ENCODE measurements around the gene EVI5. TPM values are rescaled to one million over a fixed set of nuclear protein-coding genes. Genes with fewer than 3 reads are reported as not detected.

The EVI5 gene
- polyA plus RNA-seq, 4 donors: 3.2 to 16.5 (median 5.4) TPM

DNA sequence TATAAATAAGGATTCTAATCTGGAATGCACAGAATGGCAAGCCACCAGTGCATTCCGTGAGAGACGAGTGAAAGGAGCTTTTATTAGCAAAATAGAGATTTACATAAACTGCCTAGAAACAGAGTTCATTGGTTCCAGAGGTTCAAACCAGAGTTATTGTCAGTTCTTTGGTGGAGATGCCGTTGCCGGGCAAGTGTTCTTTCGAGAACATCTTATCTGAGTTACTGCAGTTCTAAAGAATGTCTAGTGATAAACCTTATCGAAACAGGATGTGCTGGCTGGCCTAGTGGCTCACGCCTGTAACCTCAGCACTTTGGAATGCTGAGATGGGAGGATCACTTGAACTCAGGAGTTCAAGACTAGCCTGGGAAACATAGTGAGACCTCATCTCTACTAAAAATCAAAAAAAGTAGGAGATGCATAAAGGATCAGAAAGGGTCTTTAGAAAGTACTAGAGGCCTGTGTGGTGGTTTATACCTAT is 19.9 kb upstream of the EVI5 start:
- DNase-seq: peak; percentile 90 to 98
- WGBS, 3 donors: 7 to 11% (median 8%) methylated on average over 7 of the region's 7 CpGs
- Histone ChIP-seq H3K9me3 (ENCODE audit: control insufficient read depth in 2 of 2, insufficient read depth in 1 of 2, low read depth in 1 of 2, low read length in 1 of 2) (peaks cover 0 to 17% of the 10 kb centered on the region in 2 donors), H3K4me3 (ENCODE audit: low read depth in 1 of 3, low read length in 3 of 3) (no peak overlapping the region), H3K36me3 (ENCODE audit: control insufficient read depth in 3 of 3, insufficient read depth in 2 of 3, low read depth in 1 of 3, low read length in 3 of 3) (no peaks in the 10 kb centered on the region), H3K4me1 (ENCODE audit: control insufficient read depth in 3 of 3, insufficient read depth in 2 of 3, low read depth in 1 of 3, low read length in 2 of 3) (peaks cover 0 to 9% (median 2%) of the 10 kb centered on the region in 3 donors), H3K27me3 (ENCODE audit: control insufficient read depth in 3 of 3, insufficient read depth in 3 of 3, low read length in 3 of 3) (no peaks in the 10 kb centered on the region), H3K27ac (ENCODE audit: low read depth in 1 of 3, low read length in 2 of 3) (peak overlapping the region in 1 of 3 donors; percentile 73)
- FAIRE-seq: peak; percentile 96

DNA sequence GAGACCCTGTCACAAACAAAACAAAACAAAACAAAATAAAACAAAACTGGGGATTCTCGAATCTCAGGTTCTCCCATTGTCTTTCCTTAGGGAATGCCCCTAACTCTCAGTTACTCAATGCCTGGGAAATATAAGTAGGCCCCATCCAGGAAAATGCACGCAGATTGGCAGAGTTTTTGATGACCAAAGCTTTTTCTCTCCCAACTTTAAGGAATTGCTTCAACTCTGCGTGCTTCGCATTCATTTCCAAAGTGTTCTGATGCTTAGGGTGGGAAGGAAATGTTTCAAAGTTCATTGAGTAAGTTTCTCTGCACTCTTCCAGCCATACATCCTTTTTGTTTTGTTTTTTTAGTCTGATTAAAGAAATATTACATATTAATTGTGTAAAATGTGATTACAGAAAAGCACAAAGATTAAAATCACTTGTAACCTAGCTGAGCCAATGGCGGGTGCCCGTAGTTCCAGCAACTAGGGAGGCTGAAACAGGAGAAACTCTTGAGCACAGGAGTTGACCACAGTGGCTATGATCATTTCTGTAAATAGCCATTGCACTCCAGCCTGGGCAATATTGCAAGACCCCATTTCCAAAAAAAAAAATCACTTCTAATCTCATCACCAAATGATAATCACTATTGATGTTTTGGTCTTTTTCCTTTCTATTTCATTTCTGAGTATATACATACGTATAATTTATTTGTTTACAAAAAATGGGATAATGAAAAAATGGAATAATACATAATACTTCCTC is 18.4 kb upstream of the EVI5 start:
- peaks cover 0 to 9% (median 2%) of the 10 kb centered on the region in 3 donors for H3K4me1 ChIP-seq (ENCODE audit: control insufficient read depth in 3 of 3, insufficient read depth in 2 of 3, low read depth in 1 of 3, low read length in 2 of 3)
- WGBS, 3 donors: 91 to 93% (median 92%) methylated on average over 7 of the region's 7 CpGs
- no peaks in the 10 kb centered on the region for H3K27me3 ChIP-seq (ENCODE audit: control insufficient read depth in 3 of 3, insufficient read depth in 3 of 3, low read length in 3 of 3)
- no peak overlapping the region for H3K4me3 ChIP-seq (ENCODE audit: low read depth in 1 of 3, low read length in 3 of 3)
- DNase-seq (no peak), FAIRE-seq (no peak)
- H3K36me3 ChIP-seq (ENCODE audit: control insufficient read depth in 3 of 3, insufficient read depth in 2 of 3, low read depth in 1 of 3, low read length in 3 of 3): no peaks in the 10 kb centered on the region
- no peak overlapping the region for H3K27ac ChIP-seq (ENCODE audit: low read depth in 1 of 3, low read length in 2 of 3)
- peaks cover 0 to 17% of the 10 kb centered on the region in 2 donors for H3K9me3 ChIP-seq (ENCODE audit: control insufficient read depth in 2 of 2, insufficient read depth in 1 of 2, low read depth in 1 of 2, low read length in 1 of 2)

- DNase-seq (no peak), FAIRE-seq (no peak)
- no peaks in the 10 kb centered on the region for H3K36me3 ChIP-seq (ENCODE audit: control insufficient read depth in 3 of 3, insufficient read depth in 2 of 3, low read depth in 1 of 3, low read length in 3 of 3)
- peaks cover 0 to 7% of the 10 kb centered on the region in 2 donors for H3K9me3 ChIP-seq (ENCODE audit: control insufficient read depth in 2 of 2, insufficient read depth in 1 of 2, low read depth in 1 of 2, low read length in 1 of 2)
- no peak overlapping the region for H3K27ac ChIP-seq (ENCODE audit: low read depth in 1 of 3, low read length in 2 of 3)
- H3K4me1 ChIP-seq (ENCODE audit: control insufficient read depth in 3 of 3, insufficient read depth in 2 of 3, low read depth in 1 of 3, low read length in 2 of 3): no peaks in the 10 kb centered on the region
- WGBS, 3 donors: 79 to 89% (median 80%) methylated on average over 1 of the region's 1 CpG
- no peak overlapping the region for H3K4me3 ChIP-seq (ENCODE audit: low read depth in 1 of 3, low read length in 3 of 3)
- no peaks in the 10 kb centered on the region for H3K27me3 ChIP-seq (ENCODE audit: control insufficient read depth in 3 of 3, insufficient read depth in 3 of 3, low read length in 3 of 3)
Observed at GRCh38 chr1:92797961-92798360, 13.1 kb upstream of the EVI5 start.

DNA sequence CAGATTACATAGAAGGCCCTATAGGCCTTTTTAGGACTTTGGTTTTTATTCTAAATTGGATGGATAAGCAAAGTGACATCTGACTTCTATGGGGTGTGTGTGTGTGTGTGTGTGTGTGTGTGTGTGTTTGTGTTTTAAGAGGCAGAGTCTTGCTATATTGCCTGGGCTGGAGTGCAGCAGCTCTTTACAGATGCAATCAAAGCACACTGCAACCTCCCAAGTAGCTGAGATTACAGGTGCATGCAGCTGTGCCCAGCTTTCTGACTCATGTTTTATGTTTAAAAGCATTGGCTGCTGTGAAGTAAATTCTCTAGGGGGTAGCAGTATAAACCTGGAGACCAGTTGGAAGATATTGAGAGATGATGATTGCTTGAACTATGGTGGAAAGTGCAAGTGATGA is 12.4 kb upstream of the EVI5 start:
- Histone ChIP-seq H3K36me3 (ENCODE audit: control insufficient read depth in 3 of 3, insufficient read depth in 2 of 3, low read depth in 1 of 3, low read length in 3 of 3) (no peaks in the 10 kb centered on the region), H3K4me3 (ENCODE audit: low read depth in 1 of 3, low read length in 3 of 3) (no peak overlapping the region), H3K27me3 (ENCODE audit: control insufficient read depth in 3 of 3, insufficient read depth in 3 of 3, low read length in 3 of 3) (no peaks in the 10 kb centered on the region), H3K27ac (ENCODE audit: low read depth in 1 of 3, low read length in 2 of 3) (no peak overlapping the region), H3K4me1 (ENCODE audit: control insufficient read depth in 3 of 3, insufficient read depth in 2 of 3, low read depth in 1 of 3, low read length in 2 of 3) (no peaks in the 10 kb centered on the region), H3K9me3 (ENCODE audit: control insufficient read depth in 2 of 2, insufficient read depth in 1 of 2, low read depth in 1 of 2, low read length in 1 of 2) (peaks cover 0 to 7% of the 10 kb centered on the region in 2 donors)
- DNase-seq (no peak), FAIRE-seq (no peak)

DNA sequence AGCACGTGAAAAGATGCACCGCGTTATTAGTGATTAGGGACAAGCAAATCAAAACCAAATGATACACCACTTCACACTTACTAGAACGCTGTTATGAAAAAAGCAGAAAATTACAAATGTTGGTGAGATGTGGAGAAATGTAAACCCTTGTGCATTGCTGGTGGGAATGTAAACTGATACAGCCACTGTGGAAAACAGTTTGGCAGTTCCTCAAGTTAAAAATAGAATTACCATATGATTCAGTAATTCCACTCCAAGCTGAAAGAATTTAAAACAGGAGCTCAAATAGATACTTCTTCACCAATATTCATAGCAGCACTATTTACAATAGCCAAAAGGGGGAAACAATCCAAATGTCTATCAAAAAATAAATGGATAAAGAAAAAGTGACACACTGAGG is 10.3 kb upstream of the EVI5 start:
- 88 to 98% (median 90%) methylated on average over 4 of the region's 4 CpGs for WGBS, 3 donors
- Histone ChIP-seq H3K4me3 (ENCODE audit: low read depth in 1 of 3, low read length in 3 of 3) (no peak overlapping the region), H3K27me3 (ENCODE audit: control insufficient read depth in 3 of 3, insufficient read depth in 3 of 3, low read length in 3 of 3) (no peaks in the 10 kb centered on the region), H3K36me3 (ENCODE audit: control insufficient read depth in 3 of 3, insufficient read depth in 2 of 3, low read depth in 1 of 3, low read length in 3 of 3) (no peaks in the 10 kb centered on the region), H3K4me1 (ENCODE audit: control insufficient read depth in 3 of 3, insufficient read depth in 2 of 3, low read depth in 1 of 3, low read length in 2 of 3) (no peaks in the 10 kb centered on the region), H3K9me3 (ENCODE audit: control insufficient read depth in 2 of 2, insufficient read depth in 1 of 2, low read depth in 1 of 2, low read length in 1 of 2) (peaks cover 0 to 7% of the 10 kb centered on the region in 2 donors), H3K27ac (ENCODE audit: low read depth in 1 of 3, low read length in 2 of 3) (no peak overlapping the region)
- FAIRE-seq: no peak
- no peak for DNase-seq

DNA sequence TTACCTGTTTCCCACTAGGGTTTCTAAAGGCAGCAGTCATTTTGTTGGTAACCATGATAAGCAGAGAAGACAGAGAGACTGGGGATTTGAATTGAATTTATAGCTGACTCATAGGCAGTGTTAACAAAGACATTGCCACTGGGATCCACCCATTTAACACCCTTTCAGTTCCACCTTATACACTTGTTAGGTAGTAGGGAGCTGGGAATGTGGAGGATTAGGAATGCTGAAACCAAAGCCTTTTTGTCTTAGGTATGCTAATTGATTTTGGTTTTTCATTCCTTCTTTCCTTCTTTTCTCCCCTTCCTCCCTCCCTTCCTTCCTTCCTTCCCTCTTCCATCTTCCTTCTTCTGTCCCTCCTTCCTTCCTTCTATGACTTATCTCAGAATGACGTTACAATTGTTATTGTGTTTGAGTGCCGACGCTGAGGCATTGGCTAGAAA is 7.5 kb upstream of the EVI5 start:
- DNase-seq (peak in 1 of 2 donors; percentile 35), FAIRE-seq (no peak)
- H3K9me3 ChIP-seq (ENCODE audit: control insufficient read depth in 2 of 2, insufficient read depth in 1 of 2, low read depth in 1 of 2, low read length in 1 of 2): peaks cover 0 to 7% of the 10 kb centered on the region in 2 donors
- no peaks in the 10 kb centered on the region for H3K36me3 ChIP-seq (ENCODE audit: control insufficient read depth in 3 of 3, insufficient read depth in 2 of 3, low read depth in 1 of 3, low read length in 3 of 3)
- WGBS, 3 donors: 72 to 82% (median 79%) methylated on average over 3 of the region's 3 CpGs
- H3K4me3 ChIP-seq (ENCODE audit: low read depth in 1 of 3, low read length in 3 of 3): no peak overlapping the region
- no peak overlapping the region for H3K27ac ChIP-seq (ENCODE audit: low read depth in 1 of 3, low read length in 2 of 3)
- no peaks in the 10 kb centered on the region for H3K27me3 ChIP-seq (ENCODE audit: control insufficient read depth in 3 of 3, insufficient read depth in 3 of 3, low read length in 3 of 3)
- no peaks in the 10 kb centered on the region for H3K4me1 ChIP-seq (ENCODE audit: control insufficient read depth in 3 of 3, insufficient read depth in 2 of 3, low read depth in 1 of 3, low read length in 2 of 3)

GRCh38 chr1:92791487-92792066 is 6.7 kb upstream of the EVI5 start:
- Histone ChIP-seq H3K27ac (ENCODE audit: low read depth in 1 of 3, low read length in 2 of 3) (no peak overlapping the region), H3K36me3 (ENCODE audit: control insufficient read depth in 3 of 3, insufficient read depth in 2 of 3, low read depth in 1 of 3, low read length in 3 of 3) (no peaks in the 10 kb centered on the region), H3K4me3 (ENCODE audit: low read depth in 1 of 3, low read length in 3 of 3) (no peak overlapping the region), H3K4me1 (ENCODE audit: control insufficient read depth in 3 of 3, insufficient read depth in 2 of 3, low read depth in 1 of 3, low read length in 2 of 3) (no peaks in the 10 kb centered on the region), H3K27me3 (ENCODE audit: control insufficient read depth in 3 of 3, insufficient read depth in 3 of 3, low read length in 3 of 3) (no peaks in the 10 kb centered on the region), H3K9me3 (ENCODE audit: control insufficient read depth in 2 of 2, insufficient read depth in 1 of 2, low read depth in 1 of 2, low read length in 1 of 2) (peaks cover 0 to 7% of the 10 kb centered on the region in 2 donors)
- 55 to 76% (median 72%) methylated on average over 7 of the region's 7 CpGs for WGBS, 3 donors
- DNase-seq: no peak
- FAIRE-seq: no peak

- H3K4me3 ChIP-seq (ENCODE audit: low read depth in 1 of 3, low read length in 3 of 3): no peak overlapping the region
- no peak for DNase-seq
Observed at GRCh38 chr1:92790867-92791266, 6.0 kb upstream of the EVI5 start.

More at GRCh38 chr1:92790867-92791266, 6.0 kb upstream of the EVI5 start:
- no peaks in the 10 kb centered on the region for H3K4me1 ChIP-seq (ENCODE audit: control insufficient read depth in 3 of 3, insufficient read depth in 2 of 3, low read depth in 1 of 3, low read length in 2 of 3)
- no peak for FAIRE-seq
- 80 to 87% (median 82%) methylated on average over 2 of the region's 2 CpGs for WGBS, 3 donors
- H3K9me3 ChIP-seq (ENCODE audit: control insufficient read depth in 2 of 2, insufficient read depth in 1 of 2, low read depth in 1 of 2, low read length in 1 of 2): peaks cover 0 to 7% of the 10 kb centered on the region in 2 donors
- no peaks in the 10 kb centered on the region for H3K36me3 ChIP-seq (ENCODE audit: control insufficient read depth in 3 of 3, insufficient read depth in 2 of 3, low read depth in 1 of 3, low read length in 3 of 3)
- H3K27ac ChIP-seq (ENCODE audit: low read depth in 1 of 3, low read length in 2 of 3): no peak overlapping the region
- H3K27me3 ChIP-seq (ENCODE audit: control insufficient read depth in 3 of 3, insufficient read depth in 3 of 3, low read length in 3 of 3): no peaks in the 10 kb centered on the region
